HFFc6 (cell line): ENCODE results near the gene SUGP2. TPM values are rescaled to one million over a fixed set of nuclear protein-coding genes. Genes with fewer than 3 reads are reported as not detected.
A peak's percentile ranks its signal among the peaks of the same experiment; 100 is the strongest.

ENCODE experiments used
- DNase-seq: peaks from one replicate; pipeline ENCODE4 v3.0.0-alpha.2; 2018
- H3K27ac Mint-ChIP-seq: 2 replicates; pipeline ENCODE4 v1.8.0; 2020; ENCODE audit warnings: mild to moderate bottlenecking, mixed read lengths
- H3K27me3 Mint-ChIP-seq: 2 replicates; pipeline ENCODE4 v1.8.0; 2021; ENCODE audit warnings: mild to moderate bottlenecking, moderate library complexity, mixed read lengths; ENCODE audit not compliant: insufficient read depth
- H3K36me3 Mint-ChIP-seq: 2 replicates; pipeline ENCODE4 v1.8.0; 2021; ENCODE audit warnings: low read depth, mixed read lengths
- H3K4me1 Mint-ChIP-seq: 2 replicates; pipeline ENCODE4 v1.8.0; 2020; ENCODE audit warnings: low read depth, mixed read lengths
- H3K4me3 Mint-ChIP-seq: 2 replicates; pipeline ENCODE4 v1.8.0; 2020; ENCODE audit warnings: mild to moderate bottlenecking, moderate library complexity, mixed read lengths
- H3K9me3 Mint-ChIP-seq: 2 replicates; pipeline ENCODE4 v1.8.0; 2020; ENCODE audit warnings: mild to moderate bottlenecking, mixed read lengths
- long read RNA-seq: library from polyadenylated mRNA; unstranded; transcript quantifications from one replicate; pipeline ENCODE4 v2.0.0, GENCODE V29; 2019
- total RNA-seq, 6 experiments: library from RNA; stranded (reverse); fragmentation: NEBNext Ultra II Directional; extraction: Animal tissue kit (Norgen Biotek cat#: 25700); gene quantifications; 2 replicates in 1 of 6; 3 replicates in 5 of 6; pipeline ENCODE4 v1.2.3, GENCODE V29; 2021
- TF ChIP-seq, protein P1 (sequence below): fragments of 200-600 bp; sonication (generic); IDR thresholded peaks from 2 replicates; pipeline ENCODE4 v1.5.0; 2021; ENCODE audit warnings: antibody characterized with exemption, mild to moderate bottlenecking

The SUGP2 gene
- 10 to 100 TPM; 57.6 to 71.5 (median 61.8) TPM for total RNA-seq
- long read RNA-seq, full-length matches to known transcripts, result 8 of 37 reads
- long read RNA-seq, partial matches to known transcripts, result 12 of 37 reads
- long read RNA-seq, other reads (novel, unspliced or antisense), result 17 of 37 reads

DNA sequence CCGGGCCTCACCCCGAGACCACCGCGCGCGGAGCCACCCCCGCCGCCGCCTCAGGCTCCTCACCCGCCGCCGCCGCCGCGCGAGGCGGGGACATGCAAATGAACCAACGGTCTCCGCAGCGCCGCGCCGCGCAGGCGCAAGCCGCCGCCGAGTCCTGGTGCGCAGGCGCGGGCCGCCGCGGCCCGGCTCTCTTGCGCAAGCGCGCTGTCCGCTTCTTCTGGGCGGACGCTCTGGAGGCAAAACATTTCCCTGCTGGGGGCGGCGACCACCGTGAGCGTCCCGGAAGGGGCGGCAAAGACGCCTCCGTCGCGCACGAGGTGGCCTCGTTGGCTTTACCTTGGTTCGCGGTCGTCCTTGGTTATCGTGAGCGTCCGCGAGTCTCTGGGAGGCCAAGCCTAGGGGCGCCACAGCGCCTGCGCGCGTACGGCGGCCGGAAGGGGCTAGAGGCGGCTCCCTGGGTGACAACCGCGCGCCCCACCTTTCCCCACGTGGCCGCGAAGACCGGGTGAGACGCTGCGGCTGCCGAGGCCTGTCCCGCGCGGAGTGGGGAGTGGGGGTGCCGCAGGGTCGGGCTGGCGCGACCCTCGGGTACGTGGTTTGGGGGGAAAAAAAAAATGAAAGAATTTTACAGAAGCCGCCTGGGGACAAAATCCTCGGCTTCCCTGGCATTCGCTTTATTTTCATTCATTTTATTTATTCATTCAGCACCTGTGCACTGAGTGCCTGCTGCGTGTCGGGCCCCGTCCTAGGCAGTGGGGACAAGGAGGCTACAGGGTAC lies at the start of gene SUGP2, which contains the start of gene ARMC6:
TSS of gene SUGP2 (minus strand) at position 92 of the 778 bp plus-strand sequence. CDS start 2,446 bp downstream, outside the sequence.
TSS of gene ARMC6 (plus strand) at position 178 of the 778 bp plus-strand sequence. CDS start 607 bp downstream, outside the sequence.
- Mint-ChIP-seq H3K27me3 (no peaks in the 10 kb centered on the region; the same call in 1 of the 2 replicates), H3K36me3 (peaks cover 33% of the 10 kb centered on the region; the same call in 1 of the 2 replicates), H3K4me1 (peaks cover 26% of the 10 kb centered on the region), H3K4me3 (peak within 1 kb of the TSS; percentile 95), H3K27ac (peak within 1 kb of the TSS; percentile 91), H3K9me3 (no peaks in the 10 kb centered on the region)
- TF ChIP-seq, protein P1, sequence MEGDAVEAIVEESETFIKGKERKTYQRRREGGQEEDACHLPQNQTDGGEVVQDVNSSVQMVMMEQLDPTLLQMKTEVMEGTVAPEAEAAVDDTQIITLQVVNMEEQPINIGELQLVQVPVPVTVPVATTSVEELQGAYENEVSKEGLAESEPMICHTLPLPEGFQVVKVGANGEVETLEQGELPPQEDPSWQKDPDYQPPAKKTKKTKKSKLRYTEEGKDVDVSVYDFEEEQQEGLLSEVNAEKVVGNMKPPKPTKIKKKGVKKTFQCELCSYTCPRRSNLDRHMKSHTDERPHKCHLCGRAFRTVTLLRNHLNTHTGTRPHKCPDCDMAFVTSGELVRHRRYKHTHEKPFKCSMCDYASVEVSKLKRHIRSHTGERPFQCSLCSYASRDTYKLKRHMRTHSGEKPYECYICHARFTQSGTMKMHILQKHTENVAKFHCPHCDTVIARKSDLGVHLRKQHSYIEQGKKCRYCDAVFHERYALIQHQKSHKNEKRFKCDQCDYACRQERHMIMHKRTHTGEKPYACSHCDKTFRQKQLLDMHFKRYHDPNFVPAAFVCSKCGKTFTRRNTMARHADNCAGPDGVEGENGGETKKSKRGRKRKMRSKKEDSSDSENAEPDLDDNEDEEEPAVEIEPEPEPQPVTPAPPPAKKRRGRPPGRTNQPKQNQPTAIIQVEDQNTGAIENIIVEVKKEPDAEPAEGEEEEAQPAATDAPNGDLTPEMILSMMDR, result peak; percentile 41
- peak; percentile 75 for DNase-seq

DNA sequence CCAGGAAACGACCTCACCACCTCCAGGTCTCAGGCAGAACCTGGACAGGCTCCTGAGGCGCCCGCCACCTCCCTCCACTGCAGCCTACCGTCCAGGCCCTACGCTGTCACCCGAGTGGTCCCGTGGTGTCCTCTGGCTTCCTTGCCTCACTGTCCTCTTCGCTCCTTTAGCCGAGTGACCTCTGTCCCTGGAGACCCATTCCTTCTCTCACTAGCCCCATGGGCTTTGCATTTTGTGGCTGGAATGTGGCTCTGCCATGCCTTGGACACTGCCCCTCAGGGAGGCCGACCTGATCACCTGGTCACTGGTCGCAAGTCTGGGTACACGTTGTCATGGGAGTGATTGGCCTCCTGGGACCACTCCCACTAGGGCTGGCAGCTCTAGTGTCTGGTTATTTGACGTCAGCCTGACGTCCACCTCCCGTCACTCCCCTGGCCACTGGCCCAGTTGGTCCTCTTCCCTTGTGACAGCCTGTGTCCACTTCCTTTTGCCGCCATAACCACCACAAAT lies 48.4 kb upstream of the SUGP2 start:
- TF ChIP-seq, protein P1, result no peak
- H3K4me1 Mint-ChIP-seq, result no peaks in the 10 kb centered on the region
- H3K4me3 Mint-ChIP-seq, result no peak overlapping the region
- no peak overlapping the region for H3K27ac Mint-ChIP-seq
- H3K9me3 Mint-ChIP-seq, result no peaks in the 10 kb centered on the region
- H3K36me3 Mint-ChIP-seq, result no peaks in the 10 kb centered on the region; the same call in 1 of the 2 replicates
- H3K27me3 Mint-ChIP-seq, result no peaks in the 10 kb centered on the region
- no peak for DNase-seq

DNA sequence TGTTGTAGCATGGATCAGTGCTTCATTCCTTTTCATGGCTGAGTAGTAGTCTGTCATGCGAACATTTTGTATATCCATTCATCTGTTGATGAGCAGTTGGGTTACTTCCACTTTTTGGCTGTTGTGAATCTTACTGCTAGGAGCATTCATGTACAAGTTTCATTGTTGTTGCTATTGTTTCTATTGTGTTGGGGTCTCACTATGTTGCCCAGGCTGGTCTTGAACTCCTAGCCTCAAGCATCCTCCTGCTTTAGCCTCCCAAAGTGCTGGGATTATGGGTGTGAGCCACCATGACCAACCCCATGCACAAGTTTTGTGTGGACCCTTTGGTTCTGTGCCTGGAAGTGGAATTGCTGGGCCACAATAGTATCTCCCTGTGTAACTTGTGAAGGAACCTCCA lies 46.3 kb upstream of the SUGP2 start:
- Mint-ChIP-seq H3K27me3 (no peaks in the 10 kb centered on the region), H3K27ac (no peak overlapping the region), H3K9me3 (no peaks in the 10 kb centered on the region), H3K4me3 (no peak overlapping the region), H3K36me3 (no peaks in the 10 kb centered on the region; the same call in 1 of the 2 replicates), H3K4me1 (no peaks in the 10 kb centered on the region)
- no peak for DNase-seq
- TF ChIP-seq, protein P1, result no peak

DNA sequence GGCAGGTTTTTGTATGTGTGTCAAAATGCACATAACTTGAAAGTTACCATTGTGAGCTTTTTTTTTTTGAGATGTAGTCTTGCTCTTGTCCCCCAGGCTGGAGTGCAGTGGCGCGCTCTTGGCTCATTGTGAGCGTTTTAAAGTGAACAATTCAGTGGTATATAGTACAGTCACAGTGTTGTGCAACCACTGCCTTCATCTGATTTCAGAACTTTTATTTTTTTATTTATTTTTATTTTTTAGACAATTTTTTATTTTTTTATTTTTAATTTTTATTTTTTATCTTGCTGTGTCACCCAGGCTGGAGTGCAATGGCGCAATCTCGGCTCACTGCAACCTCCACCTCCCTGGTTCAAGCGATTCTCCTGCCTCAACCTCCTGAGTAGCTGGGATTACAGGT lies 45.5 kb upstream of the SUGP2 start:
- Mint-ChIP-seq H3K4me3 (no peak overlapping the region), H3K27me3 (no peaks in the 10 kb centered on the region), H3K36me3 (no peaks in the 10 kb centered on the region; the same call in 1 of the 2 replicates), H3K27ac (no peak overlapping the region), H3K9me3 (no peaks in the 10 kb centered on the region), H3K4me1 (no peaks in the 10 kb centered on the region)
- TF ChIP-seq, protein P1, result no peak
- DNase-seq, result no peak

DNA sequence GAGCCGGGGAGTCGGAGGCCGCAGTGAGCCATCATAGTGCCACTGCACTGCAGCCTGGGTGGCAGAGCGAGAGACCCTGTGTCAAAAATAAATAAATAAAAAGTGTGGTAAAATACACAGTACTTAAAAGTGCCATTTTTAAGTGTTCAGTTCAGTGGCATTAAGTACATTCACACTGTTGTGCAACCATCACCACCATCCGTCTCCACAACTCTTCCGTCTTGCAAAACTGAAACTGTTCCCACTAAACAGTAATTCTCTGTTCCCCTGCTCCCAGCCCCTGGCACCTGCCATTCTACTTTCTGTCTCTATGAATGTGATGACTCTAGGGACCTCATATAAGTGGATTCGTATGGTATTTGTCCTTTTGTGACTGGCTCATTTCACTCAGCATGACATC lies 43.8 kb upstream of the SUGP2 start:
- Mint-ChIP-seq H3K27me3 (no peaks in the 10 kb centered on the region; the same call in 1 of the 2 replicates), H3K9me3 (no peaks in the 10 kb centered on the region), H3K27ac (no peak overlapping the region), H3K36me3 (no peaks in the 10 kb centered on the region; the same call in 1 of the 2 replicates), H3K4me3 (no peak overlapping the region), H3K4me1 (no peaks in the 10 kb centered on the region)
- TF ChIP-seq, protein P1, result no peak
- DNase-seq, result no peak
